Ascending aorta (tissue), 2 donors: ENCODE data around the gene RPS5. TPM values are rescaled to one million over a fixed set of nuclear protein-coding genes. Genes with fewer than 3 reads are reported as not detected.

Experiments
- DNase-seq, 2 donors: peaks; one replicate each; pipeline ENCODE4 v3.0.0-alpha.2; 2019; ENCODE audit warnings: low spot score in 2 of 2
- H3K27ac ChIP-seq, 2 donors: fragments of 200-600 bp; sonication (generic); one replicate each; pipeline ENCODE4 v1.5.1; 2016 to 2017; ENCODE audit warnings: mild to moderate bottlenecking in 1 of 2
- H3K27me3 ChIP-seq: fragments of 200-600 bp; sonication (generic); one replicate; pipeline ENCODE4 v1.5.1; 2017
- H3K36me3 ChIP-seq, 2 donors: fragments of 200-600 bp; sonication (generic); one replicate each; pipeline ENCODE4 v1.5.1; 2016
- H3K4me1 ChIP-seq, 2 donors: fragments of 200-600 bp; sonication (generic); one replicate each; pipeline ENCODE4 v1.5.1; 2016 to 2017; ENCODE audit warnings: mild to moderate bottlenecking in 1 of 2
- H3K4me3 ChIP-seq, 2 donors: fragments of 200-600 bp; sonication (generic); one replicate each; pipeline ENCODE4 v1.5.1; 2016 to 2017; ENCODE audit warnings: mild to moderate bottlenecking in 1 of 2
- H3K9me3 ChIP-seq, 2 donors: fragments of 200-600 bp; sonication (generic); one replicate each; pipeline ENCODE4 v1.5.1; 2016
- intact Hi-C: fragments of 100-400 bp; cut with DNase I; formaldehyde crosslinking; loops from one replicate; pipeline ENCODE4 v1.15.1; 2023
- total RNA-seq: library from RNA; depleted of rRNA; stranded (reverse); fragments of >200 nt; gene quantifications from one replicate; pipeline ENCODE4 v1.1.0, GENCODE V29; 2016
- TF ChIP-seq, protein P1 (sequence below), 3 experiments: fragments of 200-600 bp in 2 of 3; fragments of 450-650 bp in 1 of 3; sonication (generic) in 2 of 3; IDR thresholded peaks; one replicate each; pipeline ENCODE4 v1.5.1; 2016 to 2019; ENCODE audit warnings: antibody characterized with exemption in 3 of 3, mild to moderate bottlenecking in 1 of 3, moderate library complexity in 1 of 3

RPS5 gene
- total RNA-seq, 1 donor from 2014 or later, result 1,483 TPM

DNA sequence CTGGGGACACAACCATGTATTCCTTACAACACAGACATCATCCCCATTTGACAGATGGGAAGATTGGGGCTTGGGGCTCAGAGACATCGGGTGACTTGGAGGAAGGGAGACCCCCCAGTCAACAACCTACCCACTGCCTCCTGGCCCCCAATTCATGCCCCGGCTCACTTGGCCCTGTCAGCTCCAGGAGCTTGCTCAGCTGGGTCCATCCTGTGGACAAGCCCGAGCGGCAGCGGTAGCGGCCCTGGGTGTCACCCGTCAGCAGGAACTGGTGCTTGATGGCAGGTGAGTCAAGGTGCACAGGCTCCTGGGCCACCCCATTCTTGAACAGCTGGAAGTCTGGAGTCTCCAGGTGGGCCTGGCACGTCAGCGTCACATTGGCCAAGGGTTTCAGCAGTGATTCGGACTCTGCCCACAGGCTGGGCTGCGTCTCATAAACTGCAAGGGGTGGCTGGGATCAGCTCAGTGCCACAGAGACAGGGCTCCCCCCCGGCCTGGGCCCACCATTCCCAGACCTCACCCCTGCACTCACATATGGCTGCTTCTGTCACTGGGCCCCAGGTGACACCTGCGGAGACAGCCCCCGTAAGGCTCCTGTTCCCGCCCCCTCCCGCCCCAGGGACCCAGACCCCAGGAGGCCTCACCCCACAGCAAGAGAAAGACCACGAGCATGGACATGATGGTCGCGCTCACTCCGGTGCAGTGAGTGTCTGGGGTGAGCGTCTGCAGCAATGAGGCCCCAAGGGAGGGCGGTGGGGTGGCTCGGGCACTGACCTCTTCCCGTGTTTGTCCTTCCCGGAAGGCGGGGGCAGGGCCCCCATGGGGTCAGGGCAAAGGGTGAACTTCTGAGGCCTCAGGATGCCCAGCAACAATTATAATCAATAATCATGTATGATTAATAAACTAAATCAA lies 34.1 kb upstream of the RPS5 start, which contains the start of gene A1BG:
Gene A1BG (minus strand): TSS at position 733 of the 912 bp plus-strand sequence. CDS start 55 bp downstream, at position 678.
- intact Hi-C loops, result no loop called here
- H3K4me1 ChIP-seq, result peaks cover 0 to 7% of the 10 kb centered on the region in 2 donors
- H3K9me3 ChIP-seq, result no peaks in the 10 kb centered on the region
- no peak within 1 kb of the TSS for H3K27ac ChIP-seq
- no peaks in the 10 kb centered on the region for H3K36me3 ChIP-seq
- H3K4me3 ChIP-seq, result no peak within 1 kb of the TSS
- H3K27me3 ChIP-seq, result no peaks in the 10 kb centered on the region
- TF ChIP-seq, protein P1, sequence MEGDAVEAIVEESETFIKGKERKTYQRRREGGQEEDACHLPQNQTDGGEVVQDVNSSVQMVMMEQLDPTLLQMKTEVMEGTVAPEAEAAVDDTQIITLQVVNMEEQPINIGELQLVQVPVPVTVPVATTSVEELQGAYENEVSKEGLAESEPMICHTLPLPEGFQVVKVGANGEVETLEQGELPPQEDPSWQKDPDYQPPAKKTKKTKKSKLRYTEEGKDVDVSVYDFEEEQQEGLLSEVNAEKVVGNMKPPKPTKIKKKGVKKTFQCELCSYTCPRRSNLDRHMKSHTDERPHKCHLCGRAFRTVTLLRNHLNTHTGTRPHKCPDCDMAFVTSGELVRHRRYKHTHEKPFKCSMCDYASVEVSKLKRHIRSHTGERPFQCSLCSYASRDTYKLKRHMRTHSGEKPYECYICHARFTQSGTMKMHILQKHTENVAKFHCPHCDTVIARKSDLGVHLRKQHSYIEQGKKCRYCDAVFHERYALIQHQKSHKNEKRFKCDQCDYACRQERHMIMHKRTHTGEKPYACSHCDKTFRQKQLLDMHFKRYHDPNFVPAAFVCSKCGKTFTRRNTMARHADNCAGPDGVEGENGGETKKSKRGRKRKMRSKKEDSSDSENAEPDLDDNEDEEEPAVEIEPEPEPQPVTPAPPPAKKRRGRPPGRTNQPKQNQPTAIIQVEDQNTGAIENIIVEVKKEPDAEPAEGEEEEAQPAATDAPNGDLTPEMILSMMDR (IDR thresholded peaks at IDR 0.05), result no peak
- no peak for DNase-seq

DNA sequence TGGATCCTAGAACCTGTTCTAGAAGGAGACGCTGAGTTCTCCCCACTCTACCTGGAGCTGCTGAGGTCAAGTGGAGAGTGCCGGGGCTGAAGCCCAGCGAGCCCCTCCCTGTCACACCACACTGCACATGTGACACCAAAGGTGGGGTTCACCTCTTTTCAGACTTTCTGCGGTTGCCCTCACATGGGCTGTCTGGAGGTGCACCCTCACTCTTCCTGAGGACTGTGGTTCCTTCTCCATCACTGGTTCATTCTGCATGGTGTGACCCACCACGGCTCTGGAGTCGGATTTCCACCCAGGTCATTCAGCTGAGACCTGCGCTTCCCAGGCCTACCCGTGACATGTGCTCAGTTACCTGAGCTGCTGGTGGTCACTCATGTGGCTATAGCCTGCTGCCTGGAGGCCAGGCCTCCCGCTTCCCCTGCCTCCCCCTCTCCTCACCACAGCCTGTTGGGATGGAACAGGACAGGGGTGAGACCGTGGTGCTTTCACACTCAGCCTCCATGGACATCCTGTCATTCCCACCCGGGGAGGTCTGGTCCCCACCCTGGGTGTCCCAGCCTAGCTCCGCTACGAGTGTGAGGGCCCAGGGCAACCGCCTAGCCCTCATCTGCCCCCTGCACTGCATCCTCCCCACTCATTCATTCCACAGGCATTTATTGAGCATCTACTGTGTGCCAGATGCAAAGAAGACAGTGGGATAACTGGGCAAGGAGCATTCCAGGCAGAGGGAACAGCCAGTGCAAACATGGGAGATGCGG lies 33.2 kb upstream of the RPS5 start:
- TF ChIP-seq, protein P1 (IDR thresholded peaks at IDR 0.05), result no peak
- Histone ChIP-seq H3K36me3 (no peaks in the 10 kb centered on the region), H3K9me3 (no peaks in the 10 kb centered on the region), H3K4me3 (no peak overlapping the region), H3K4me1 (peaks cover 0 to 7% of the 10 kb centered on the region in 2 donors), H3K27ac (no peak overlapping the region), H3K27me3 (no peaks in the 10 kb centered on the region)
- DNase-seq, result no peak
- intact Hi-C loops, result no loop called here

DNA sequence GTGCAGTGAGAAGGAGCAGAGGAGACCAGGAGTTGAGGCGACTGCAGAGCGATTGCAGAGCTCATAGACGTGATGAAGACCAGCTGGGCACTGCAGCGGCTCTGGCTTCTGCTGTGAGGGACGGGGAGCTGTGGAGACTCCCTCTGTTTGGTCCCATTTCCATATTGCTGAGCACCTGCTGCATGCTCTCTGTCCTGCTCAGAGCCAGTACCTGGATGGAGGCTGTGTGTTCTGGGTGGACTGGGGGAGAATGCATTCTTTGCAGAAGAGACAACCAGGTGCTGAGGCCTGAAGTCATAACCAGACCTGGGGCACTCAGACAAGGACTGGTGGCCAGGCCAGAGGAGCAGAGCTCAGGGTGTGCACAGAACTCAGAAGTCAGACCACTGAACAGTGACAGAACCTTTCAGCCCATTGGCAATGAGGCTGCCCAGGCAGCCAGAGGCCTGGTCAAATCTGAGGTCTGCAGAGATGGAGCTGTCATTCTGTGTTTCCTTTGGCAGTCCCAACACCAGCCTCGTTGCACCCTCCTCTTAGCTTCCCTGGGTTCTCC lies 32.5 kb upstream of the RPS5 start:
- Histone ChIP-seq H3K9me3 (no peaks in the 10 kb centered on the region), H3K36me3 (no peaks in the 10 kb centered on the region), H3K27ac (no peak overlapping the region), H3K4me1 (peaks cover 0 to 7% of the 10 kb centered on the region in 2 donors), H3K4me3 (no peak overlapping the region), H3K27me3 (no peaks in the 10 kb centered on the region)
- no peak for DNase-seq
- intact Hi-C loops, result no loop called here
- TF ChIP-seq, protein P1 (IDR thresholded peaks at IDR 0.05), result no peak

DNA sequence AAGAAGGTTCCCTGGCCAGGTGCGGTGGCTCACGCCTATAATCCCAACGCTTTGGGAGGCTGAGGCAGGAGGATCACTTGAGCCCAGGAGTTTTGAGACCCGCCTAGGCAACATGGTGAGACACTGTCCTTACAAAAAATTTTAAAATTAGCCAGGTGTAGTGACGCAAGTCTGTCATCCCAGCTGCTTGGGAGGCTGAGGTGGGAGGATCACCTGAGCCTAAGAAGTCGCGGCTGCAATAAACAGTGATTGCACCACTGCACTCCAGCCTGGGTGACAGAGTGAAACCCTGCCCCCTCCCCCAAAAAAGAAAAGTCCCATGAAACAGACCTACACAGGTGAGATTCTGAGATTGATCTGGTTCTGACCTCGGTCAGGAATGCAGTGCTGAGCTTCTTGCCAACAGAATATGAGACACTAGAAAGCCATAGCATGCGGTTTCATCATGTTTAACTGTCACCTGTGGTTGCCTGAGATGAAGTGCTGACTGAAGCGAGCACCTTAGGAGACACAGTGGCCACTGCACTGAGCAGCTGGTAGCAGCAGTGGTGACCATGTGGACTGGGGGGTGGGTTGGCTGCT lies 31.8 kb upstream of the RPS5 start:
- no peaks in the 10 kb centered on the region for H3K36me3 ChIP-seq
- H3K27me3 ChIP-seq, result no peaks in the 10 kb centered on the region
- no peak for DNase-seq
- intact Hi-C loops, result no loop called here
- H3K9me3 ChIP-seq, result no peaks in the 10 kb centered on the region
- TF ChIP-seq, protein P1 (IDR thresholded peaks at IDR 0.05), result no peak
- H3K27ac ChIP-seq, result no peak overlapping the region
- no peak overlapping the region for H3K4me3 ChIP-seq
- H3K4me1 ChIP-seq, result peaks cover 0 to 5% of the 10 kb centered on the region in 2 donors
